ENCODE measurements around the gene GPC6.

GPC6 gene

GRCh38 chr13:93963266-93964145 is 736.9 kb downstream of the GPC6 start:
- no peak for TF ChIP-seq ZFX (IDR thresholded peaks at IDR 0.05)
- TF ChIP-seq CTCF (conservative IDR thresholded peaks at IDR 0.05) = no peak
- no peak overlapping the region for H3K27ac ChIP-seq

- no peak for TF ChIP-seq ZFX (IDR thresholded peaks at IDR 0.05)
- no peak for TF ChIP-seq CTCF (conservative IDR thresholded peaks at IDR 0.05)
- H3K27ac ChIP-seq = no peak overlapping the region
Observed at GRCh38 chr13:93964146-93964512, 737.5 kb downstream of the GPC6 start.

GRCh38 chr13:93965587-93965986 is 739.0 kb downstream of the GPC6 start:
- TF ChIP-seq CTCF (conservative IDR thresholded peaks at IDR 0.05) = no peak
- no peak overlapping the region for H3K27ac ChIP-seq

- H3K27ac ChIP-seq = no peak overlapping the region
- TF ChIP-seq ZFX (IDR thresholded peaks at IDR 0.05) = no peak
- TF ChIP-seq CTCF (conservative IDR thresholded peaks at IDR 0.05) = no peak
Observed at GRCh38 chr13:93966267-93966936, 739.8 kb downstream of the GPC6 start.

- no peak for TF ChIP-seq CTCF (conservative IDR thresholded peaks at IDR 0.05)
- no peak for TF ChIP-seq ZFX (IDR thresholded peaks at IDR 0.05)
- no peak overlapping the region for H3K27ac ChIP-seq
Observed at GRCh38 chr13:93967286-93967685, 740.7 kb downstream of the GPC6 start.

GRCh38 chr13:93975242-93975641 is 748.6 kb downstream of the GPC6 start:
- H3K27ac ChIP-seq = no peak overlapping the region
- TF ChIP-seq ZFX (IDR thresholded peaks at IDR 0.05) = no peak
- TF ChIP-seq CTCF (conservative IDR thresholded peaks at IDR 0.05) = no peak

GRCh38 chr13:93976528-93976927 is 749.9 kb downstream of the GPC6 start:
- TF ChIP-seq CTCF (conservative IDR thresholded peaks at IDR 0.05) = no peak
- TF ChIP-seq ZFX (IDR thresholded peaks at IDR 0.05) = no peak

More at GRCh38 chr13:93976528-93976927, 749.9 kb downstream of the GPC6 start:
- H3K27ac ChIP-seq = no peak overlapping the region
